ENCODE data around the gene NR1D2.
"Not testable (repeated sequence)": the region's sequence is repeated elsewhere in the genome, so short reads cannot be mapped to it uniquely, and the experiment has no call there.

Gene NR1D2

GRCh38 chr3:23968463-23969184, 23.5 kb downstream of the NR1D2 start:
- peak; percentile 15 for DNase-seq

GRCh38 chr3:23969393-23969792, 24.3 kb downstream of the NR1D2 start:
- DNase-seq, result no peak

- no peak for DNase-seq
Observed at GRCh38 chr3:23971684-23972083, 26.6 kb downstream of the NR1D2 start.

- no peak for DNase-seq
Observed at GRCh38 chr3:23976555-23976954, 31.5 kb downstream of the NR1D2 start.

DNA sequence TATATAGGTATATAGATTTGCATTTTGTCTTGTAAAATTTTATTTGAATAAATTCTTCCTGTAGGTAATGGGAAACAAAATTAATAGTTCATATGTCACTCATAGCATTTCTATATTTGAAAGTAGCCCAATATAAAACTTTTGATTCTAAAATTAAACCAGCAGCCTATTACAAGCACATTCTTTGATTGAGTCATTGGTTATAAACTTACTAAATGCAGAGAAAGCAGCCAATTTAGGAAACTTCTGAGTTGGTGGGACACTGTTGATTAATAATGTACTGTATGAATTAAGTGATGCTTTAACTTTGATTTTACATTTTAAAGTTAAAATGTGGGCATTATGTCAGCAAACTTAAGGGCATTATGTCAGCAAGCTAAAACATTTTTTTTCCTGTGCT, 34.5 kb downstream of the NR1D2 start:
- no peak for DNase-seq

GRCh38 chr3:23981136-23981535, 36.0 kb downstream of the NR1D2 start:
- DNase-seq, result no peak

DNA sequence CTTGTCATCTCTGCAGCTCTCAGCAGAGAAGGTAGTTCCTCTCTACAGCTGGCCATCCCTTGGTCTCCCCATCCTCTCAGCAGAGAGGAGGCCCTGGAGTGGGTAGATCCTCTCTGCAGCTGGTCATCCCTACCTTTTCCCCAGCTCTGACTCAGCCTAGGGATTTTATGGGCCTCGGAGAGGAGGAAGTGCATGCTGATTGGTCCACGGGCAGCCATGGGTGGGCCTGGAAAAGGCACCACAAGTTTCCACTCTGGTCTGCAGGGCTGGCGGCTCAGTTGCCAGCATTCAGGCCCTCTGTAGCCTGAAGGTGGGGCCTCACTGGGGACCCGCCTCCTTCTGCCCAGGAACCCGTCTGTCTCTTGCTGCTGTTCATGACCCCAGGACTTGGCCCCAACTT, 36.9 kb downstream of the NR1D2 start:
- no peak for DNase-seq

DNA sequence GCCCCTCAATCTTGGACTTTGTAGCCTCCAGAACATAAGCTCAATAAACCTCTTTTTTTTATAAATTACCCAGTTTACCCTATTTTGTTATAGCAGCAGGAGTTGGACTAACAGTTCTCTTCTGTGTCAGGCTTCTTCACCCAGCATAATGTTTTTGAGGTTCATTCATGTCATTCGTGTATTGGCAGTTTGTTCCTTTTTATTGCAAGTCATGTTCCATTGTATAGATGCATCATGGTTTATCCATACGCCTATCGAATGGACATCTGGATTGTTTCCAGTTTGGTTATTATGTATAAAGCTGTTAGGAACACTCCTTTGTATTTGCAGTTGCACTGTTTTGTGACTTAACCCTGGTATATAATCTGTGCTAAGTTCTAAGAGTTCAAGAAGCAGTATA, 39.8 kb downstream of the NR1D2 start:
- DNase-seq, result no peak

DNA sequence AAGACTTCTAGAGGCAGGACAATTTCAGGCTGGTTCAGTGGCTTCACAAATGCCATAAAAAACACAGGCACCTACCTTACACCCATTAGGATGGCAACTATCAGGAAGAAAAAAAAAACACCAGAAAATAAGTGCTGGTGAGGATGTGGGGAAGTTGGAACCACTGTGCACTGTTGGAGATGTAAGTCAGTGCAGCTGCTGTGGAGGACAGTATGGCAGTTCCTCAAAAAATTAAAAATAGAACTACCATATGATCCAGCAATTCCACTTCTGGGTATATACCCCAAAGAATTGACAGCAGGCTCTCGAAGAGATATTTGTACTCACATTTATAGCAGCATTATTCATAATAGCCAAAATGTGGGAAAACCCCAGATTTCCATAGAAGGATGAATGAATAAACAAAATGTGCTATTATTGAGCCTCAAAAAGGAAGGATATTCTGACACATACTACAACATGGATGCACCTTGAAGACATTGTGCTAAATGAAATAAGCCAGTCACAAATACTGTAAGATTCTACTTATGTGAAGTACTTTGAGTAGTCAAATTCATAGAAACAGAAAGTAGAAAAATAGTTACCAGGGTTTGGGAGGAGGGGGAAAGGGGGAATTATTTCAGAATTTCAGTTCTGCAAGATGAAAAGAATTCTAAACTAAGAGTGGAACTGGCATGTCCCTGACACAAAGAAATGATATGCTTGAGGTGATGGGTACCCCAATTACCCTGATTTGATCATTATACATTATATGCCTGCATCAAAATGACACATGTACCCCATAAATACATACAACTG, 40.9 kb downstream of the NR1D2 start:
- no peak for DNase-seq

DNA sequence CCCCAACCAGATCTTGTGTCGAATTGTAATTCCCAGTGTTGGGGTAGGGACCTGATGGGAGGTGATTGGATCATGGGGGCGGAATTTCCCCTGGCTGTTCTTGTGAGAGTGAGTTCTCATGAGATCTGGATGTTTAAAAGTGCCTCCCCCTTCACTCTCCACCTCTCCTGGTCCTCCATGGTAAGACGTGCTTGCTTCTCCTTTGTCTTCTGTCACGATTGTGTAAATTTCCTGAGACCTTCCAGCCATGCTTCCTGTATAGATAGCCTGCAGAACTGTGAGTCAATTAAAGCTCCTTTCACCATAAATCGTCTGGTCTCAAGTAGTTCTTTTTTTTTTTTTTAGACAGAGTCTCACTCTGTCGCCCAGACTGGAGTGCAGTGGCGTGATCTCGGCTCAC, 42.3 kb downstream of the NR1D2 start:
- no peak for DNase-seq

GRCh38 chr3:23991306-23991682, 46.2 kb downstream of the NR1D2 start:
- no peak for DNase-seq

DNA sequence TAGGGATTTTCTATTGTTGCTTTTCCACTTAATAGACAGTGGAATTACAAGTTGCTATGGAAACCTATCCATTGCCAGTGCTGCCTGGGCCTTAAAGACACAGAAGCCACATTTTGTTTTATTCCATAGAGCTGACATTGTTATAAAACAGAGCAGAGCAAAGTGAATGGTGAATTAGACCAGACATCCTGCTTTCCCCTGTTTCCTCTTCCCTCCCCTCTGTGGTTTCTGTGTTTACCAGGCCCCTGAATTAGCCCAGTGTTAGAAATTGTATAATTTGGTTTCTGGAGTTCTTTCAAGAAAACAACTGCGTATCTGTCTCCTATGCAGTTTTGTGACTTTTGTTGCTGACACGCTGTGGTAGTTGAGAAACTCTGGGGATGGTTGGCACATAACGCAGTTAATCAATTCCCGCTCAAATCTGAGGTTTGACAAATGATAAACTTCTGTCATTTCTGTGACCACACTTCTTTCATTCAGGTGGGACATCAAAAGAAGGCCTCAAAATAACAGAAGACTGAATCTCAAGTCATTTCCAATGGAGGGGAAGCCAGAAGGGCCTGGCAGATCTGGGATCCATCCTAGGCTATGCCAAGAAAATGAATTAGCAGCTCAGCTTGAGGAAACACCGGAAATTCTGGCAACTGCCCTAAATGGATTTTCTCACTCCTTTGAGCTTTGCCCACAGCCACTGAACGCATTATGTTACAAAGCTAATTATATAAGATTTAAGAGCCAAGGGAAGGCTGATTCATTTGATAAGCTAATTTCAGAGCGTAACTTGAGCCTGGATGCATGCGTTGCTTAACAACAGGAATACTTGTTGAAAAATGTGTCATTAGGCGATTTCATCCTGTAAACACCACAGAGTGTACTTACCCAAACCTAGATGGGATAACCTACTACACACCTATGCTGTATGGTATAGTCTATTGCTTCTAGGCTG, 46.9 kb downstream of the NR1D2 start:
- DNase-seq, result no peak

DNA sequence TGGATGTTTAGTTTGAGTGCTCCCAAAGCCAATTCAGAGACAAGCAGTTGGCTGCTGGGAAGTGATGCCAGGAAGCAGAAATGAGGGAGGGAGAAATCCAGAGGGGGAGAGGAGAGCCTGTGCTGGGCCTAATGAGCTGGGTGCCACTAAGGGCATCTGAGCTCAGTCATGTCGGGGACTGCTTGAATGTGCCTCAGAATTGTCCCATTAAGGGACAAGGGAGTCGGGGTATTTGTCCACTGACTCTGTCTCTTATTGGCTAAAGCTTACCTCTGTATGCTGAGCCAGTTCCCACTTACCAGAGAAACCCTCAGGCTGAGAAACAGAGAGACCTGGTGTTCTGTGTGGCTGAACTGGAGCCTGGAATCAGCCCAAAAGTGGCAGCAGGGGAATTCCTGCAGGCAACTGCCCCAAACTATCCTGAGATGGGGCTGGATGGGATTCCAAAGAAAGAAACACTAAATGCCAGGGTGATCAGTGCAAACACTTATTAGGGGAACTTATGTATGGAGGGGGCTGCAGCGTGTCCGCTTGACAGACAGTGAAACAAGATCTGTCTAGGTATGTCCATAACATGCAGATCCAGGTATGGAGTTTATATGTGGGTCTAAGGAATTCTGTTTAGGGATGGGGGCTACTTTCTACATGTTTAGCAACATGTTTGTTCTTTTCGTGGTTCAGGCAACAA, 48.6 kb downstream of the NR1D2 start:
- no peak for DNase-seq

- no peak for DNase-seq
Observed at GRCh38 chr3:23994244-23994569, 49.1 kb downstream of the NR1D2 start.

DNA sequence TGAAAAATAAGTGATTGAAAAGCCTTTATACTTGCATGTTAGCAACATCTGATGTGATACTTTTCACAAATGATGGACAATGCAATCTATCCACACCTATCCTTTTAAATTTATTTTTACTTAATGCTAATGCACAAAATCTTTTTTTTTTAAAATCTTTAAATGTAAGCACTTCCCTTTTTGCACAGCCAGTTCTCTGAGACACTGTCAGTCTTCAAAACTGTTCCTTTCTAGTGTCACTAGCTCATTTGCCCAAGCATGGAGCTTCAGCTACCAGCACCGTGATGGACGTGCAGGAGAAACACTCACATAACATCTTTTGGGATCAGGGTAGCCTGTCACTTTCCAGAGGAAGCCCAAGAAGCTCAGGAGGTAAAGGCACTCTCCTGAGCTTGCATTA, 50.1 kb downstream of the NR1D2 start:
- DNase-seq, result no peak

DNA sequence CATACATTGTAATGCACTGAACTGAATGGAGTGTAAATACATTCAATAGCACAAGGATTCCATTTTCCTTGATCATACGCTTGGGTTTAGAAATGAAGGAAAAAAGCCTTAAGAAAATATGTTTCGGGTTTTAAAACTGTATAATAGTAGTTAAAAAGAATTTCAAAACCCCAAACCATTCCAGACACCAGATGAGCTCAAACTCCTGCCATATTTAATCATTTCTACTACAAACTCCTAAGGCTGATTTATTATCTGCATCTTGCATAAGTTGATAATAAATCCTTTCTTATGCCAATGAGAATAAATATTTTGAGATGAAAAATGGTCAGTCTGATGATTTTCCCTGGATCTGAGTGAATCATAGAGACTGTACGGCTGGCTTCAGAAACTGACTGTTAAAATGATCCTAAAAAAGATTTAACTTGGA, 51.0 kb downstream of the NR1D2 start:
- DNase-seq, result no peak

DNA sequence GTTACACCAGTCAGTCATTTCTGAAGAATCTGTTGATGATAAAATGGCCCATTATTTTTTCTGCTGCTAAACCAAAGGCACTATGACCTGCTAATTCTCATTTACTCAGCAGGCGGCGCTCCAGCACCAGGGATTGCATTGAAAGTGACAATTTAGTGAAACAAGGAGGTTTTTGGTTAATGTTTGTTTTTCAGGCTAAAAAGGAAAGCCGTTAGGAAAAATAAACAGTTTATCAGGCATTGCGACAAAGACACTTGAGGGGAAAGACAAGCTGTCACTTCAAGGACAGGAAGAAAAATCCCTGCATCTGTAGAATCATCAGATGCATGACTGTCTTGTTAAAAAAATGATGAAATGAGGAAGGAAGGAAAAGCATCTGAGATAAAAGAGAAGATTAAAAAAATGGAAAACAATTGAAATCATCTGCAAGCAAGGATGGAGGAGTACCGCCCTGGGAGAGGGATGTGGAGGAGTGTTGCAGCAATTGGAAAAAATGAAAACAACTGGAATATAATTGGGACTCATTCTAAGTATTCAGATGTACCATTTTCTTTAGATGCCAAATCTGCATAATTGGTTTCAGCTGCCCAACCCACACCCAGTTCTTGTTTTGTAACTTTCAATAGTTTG, 54.0 kb downstream of the NR1D2 start:
- peak; percentile 69 for DNase-seq

DNA sequence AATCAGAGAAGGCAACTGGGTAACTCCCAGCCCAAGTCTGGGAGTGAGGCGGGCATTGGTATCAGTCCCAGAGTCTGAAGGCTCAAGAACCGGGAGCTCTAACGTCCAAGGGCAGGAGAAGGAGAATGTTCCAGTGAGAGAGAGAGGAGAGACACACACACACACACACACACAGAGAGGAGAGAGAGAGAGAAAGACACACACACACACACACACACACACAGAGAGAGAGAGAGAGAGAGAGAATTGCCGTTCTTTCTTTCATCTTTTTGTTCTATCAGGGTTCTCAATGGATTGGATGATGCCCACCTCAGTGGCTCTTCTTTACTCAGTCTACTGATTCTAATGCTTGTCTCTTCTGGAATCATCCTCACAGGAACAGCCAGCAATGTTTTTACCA, 57.0 kb downstream of the NR1D2 start:
- DNase-seq, result no peak

- no peak for DNase-seq
Observed at GRCh38 chr3:24003466-24003865, 58.4 kb downstream of the NR1D2 start.

DNA sequence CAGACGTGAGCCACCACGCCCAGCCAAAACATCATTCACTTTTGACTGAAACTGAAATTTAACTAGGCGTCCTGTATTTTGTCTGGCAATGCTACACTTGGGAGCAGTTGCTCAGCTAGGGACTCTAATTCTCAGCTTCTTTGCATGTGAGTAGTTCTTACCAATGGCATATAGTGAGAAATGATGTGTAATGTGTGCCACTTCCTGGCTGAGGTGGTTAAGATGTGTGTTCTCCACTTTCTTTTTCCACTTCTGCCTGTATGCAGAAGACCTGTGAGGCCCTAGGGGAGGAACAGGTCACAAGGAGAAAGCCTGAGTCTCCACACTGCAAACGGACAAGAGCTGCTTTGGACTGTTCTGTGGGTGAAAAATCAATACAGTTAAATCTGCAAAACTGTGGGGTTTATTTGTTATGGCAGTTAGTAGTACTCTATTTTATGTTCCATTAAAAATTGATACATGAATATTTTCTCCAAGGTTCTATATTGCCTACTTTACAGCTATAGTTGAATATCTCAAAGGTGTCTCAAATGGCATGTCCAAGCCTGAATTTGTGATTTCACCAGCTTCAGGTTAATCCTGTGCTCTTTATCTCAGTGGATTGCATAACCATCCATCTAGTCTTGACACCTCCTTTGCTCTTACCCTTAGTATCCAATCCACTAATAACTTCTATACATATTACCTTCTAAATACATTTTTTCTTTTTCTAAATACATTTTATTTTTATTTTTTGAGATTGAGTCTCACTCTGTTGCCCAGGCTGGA, 59.3 kb downstream of the NR1D2 start:
- DNase-seq, result no peak

DNA sequence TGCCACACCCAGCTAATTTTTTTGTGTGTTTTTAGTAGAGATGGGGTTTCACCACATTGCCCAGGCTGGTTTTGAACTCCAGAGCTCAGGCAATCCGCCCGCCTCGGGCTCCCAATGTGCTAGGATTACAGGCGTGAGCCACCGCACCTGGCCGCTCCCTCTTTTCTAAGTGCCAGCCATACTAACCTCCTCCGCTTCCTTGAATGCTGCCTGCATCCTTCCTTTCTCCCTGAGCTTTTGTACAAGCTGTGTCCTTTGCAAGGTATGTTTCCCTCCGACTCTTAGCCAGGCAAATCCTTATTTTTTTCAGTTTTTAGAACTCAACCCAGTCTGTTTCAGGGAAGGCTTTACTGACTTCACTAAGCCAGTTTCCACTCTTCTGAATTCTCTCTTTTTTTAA, 60.6 kb downstream of the NR1D2 start:
- DNase-seq, result no peak

DNA sequence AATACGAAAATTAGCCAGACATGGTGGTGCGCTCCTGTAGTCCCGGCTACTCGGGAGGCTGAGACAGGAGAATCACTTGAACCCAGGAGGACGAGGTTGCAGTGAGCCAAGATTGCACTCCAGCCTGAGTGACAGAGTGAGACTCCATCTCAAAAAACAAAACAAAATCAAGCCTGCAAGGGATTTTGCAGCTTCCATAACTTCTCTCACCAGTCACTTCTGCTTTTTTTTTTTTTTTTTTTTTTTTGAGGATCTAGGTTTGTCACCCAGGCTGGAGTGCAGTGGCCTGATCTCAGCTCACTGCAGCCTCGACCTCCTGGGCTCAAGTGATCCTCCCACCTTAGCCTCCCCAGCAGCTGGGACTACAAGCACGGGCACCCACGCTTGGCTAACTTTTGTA, 65.7 kb downstream of the NR1D2 start:
- DNase-seq, result not testable (repeated sequence)
